Esophagus squamous epithelium (tissue), 5 donors: ENCODE measurements around the gene TSKU. TPM values are rescaled to one million over a fixed set of nuclear protein-coding genes. Genes with fewer than 3 reads are reported as not detected.
A peak's percentile ranks its signal among the peaks of the same experiment; 100 is the strongest.

Experiments
- DNase-seq: peaks from one replicate; lab custom pipeline; 2025; lab: John Stamatoyannopoulos, UW
- H3K27ac ChIP-seq, 4 donors: fragments of 200-600 bp; sonication (generic); one replicate each; pipeline ENCODE4 v1.5.1; 2016 to 2019; ENCODE audit warnings: mild to moderate bottlenecking in 1 of 4
- H3K27me3 ChIP-seq, 4 donors: fragments of 200-600 bp; sonication (generic); 1 replicate in 3 of 4; 2 replicates in 1 of 4; pipeline versions ENCODE4 v1.5.1 to v1.6.0; 2017 to 2021; ENCODE audit warnings: antibody characterized with exemption in 1 of 4
- H3K36me3 ChIP-seq, 3 donors: fragments of 200-600 bp; sonication (generic); one replicate each; pipeline ENCODE4 v1.5.1; 2016 to 2019
- H3K4me1 ChIP-seq, 3 donors: fragments of 200-600 bp; sonication (generic); one replicate each; pipeline ENCODE4 v1.5.1; 2017 to 2019
- H3K4me3 ChIP-seq, 4 donors: fragments of 200-600 bp; sonication (generic); 1 replicate in 3 of 4; 2 replicates in 1 of 4; pipeline ENCODE4 v1.5.1; 2016 to 2019; ENCODE audit warnings: mild to moderate bottlenecking in 2 of 4, moderate library complexity in 1 of 4
- H3K9me3 ChIP-seq, 3 donors: fragments of 200-600 bp; sonication (generic); one replicate each; pipeline ENCODE4 v1.5.1; 2016 to 2019
- POLR2A ChIP-seq, 4 donors: fragments of 450-650 bp; IDR thresholded peaks; one replicate each; pipeline ENCODE4 v1.6.1; 2017; ENCODE audit warnings: antibody characterized with exemption in 4 of 4, mild to moderate bottlenecking in 4 of 4, moderate library complexity in 3 of 4
- whole genome bisulfite sequencing, 2 donors: methylation state at CpG; one replicate each; pipeline ENCODE4 v1.1.5; 2018; 5-methylcytosine and 5-hydroxymethylcytosine counted together
- intact Hi-C: fragments of 100-400 bp; cut with DNase I; formaldehyde crosslinking; loops from one replicate; pipeline ENCODE4 v1.15.0; 2022
- total RNA-seq, 4 donors: library from RNA; depleted of rRNA; stranded (reverse); fragments of >200 nt; gene quantifications; one replicate each; pipeline ENCODE4 v1.1.0, GENCODE V29; 2016
- TF ChIP-seq, protein P1 (sequence below), 6 experiments: fragments of 450-650 bp in 4 of 6; fragments of 200-600 bp in 2 of 6; sonication (generic) in 2 of 6; IDR thresholded peaks; one replicate each; pipeline ENCODE4 v1.5.1; 2016 to 2019; ENCODE audit warnings: antibody characterized with exemption in 6 of 6, mild to moderate bottlenecking in 4 of 6, moderate library complexity in 4 of 6
- donor health status: DM: yes; HTN: yes; CAD: no.

TSKU gene
- total RNA-seq, 4 donors from 2014 or later, result 51.4 to 95.9 (median 88.4) TPM

DNA sequence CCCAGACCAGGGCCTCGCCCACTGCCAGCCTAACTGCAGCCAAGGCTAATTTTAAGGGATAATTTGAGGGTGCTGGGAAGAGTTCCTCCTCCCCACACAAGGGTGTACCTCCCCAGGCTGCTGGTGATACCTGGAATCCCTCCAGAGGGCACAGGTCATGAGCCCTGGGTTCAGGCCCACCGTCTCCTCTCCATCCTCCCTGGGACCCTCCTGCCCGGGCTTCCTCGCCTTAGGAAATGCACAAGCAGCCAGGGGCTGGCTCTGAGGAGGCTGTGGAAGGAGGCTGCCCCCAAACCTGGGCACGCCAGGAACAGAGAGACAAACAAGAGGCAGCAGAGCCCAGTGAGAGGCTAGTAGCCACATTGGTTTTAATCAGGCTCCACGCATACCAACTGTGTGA lies 16.6 kb upstream of the TSKU start:
- DNase-seq, result no peak
- Histone ChIP-seq H3K4me3 (no peak overlapping the region), H3K4me1 (peaks cover 80 to 93% (median 86%) of the 10 kb centered on the region in 3 donors), H3K27ac (peak overlapping the region; percentile 74 to 86 (median 84)), H3K9me3 (no peaks in the 10 kb centered on the region), H3K36me3 (no peaks in the 10 kb centered on the region), H3K27me3 (no peaks in the 10 kb centered on the region)
- intact Hi-C loops, result no loop called here
- TF ChIP-seq POLR2A (IDR thresholded peaks at IDR 0.05), result no peak
- TF ChIP-seq, protein P1, sequence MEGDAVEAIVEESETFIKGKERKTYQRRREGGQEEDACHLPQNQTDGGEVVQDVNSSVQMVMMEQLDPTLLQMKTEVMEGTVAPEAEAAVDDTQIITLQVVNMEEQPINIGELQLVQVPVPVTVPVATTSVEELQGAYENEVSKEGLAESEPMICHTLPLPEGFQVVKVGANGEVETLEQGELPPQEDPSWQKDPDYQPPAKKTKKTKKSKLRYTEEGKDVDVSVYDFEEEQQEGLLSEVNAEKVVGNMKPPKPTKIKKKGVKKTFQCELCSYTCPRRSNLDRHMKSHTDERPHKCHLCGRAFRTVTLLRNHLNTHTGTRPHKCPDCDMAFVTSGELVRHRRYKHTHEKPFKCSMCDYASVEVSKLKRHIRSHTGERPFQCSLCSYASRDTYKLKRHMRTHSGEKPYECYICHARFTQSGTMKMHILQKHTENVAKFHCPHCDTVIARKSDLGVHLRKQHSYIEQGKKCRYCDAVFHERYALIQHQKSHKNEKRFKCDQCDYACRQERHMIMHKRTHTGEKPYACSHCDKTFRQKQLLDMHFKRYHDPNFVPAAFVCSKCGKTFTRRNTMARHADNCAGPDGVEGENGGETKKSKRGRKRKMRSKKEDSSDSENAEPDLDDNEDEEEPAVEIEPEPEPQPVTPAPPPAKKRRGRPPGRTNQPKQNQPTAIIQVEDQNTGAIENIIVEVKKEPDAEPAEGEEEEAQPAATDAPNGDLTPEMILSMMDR (IDR thresholded peaks at IDR 0.05), result no peak
- 81 to 84% methylated on average over 6 of the region's 6 CpGs for WGBS, 2 donors

DNA sequence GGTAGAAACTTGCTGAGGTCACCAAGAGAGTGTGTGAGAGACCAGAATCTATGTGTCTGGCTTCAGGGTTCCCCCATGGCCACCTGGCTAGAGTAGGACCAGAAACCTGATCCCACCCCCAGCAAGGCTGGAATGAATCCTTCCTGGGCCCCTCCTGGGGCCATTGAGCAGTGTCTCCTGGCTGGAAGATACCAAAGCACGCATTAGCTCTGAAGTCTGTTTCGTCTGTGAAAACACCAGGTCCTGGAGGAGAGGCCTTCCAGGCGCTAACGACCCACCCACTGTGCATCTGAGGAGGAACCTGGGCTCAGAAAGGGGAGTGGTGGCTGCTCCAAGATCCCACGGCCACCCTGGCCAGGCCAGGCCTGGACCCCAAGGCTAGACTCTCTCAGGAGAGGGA lies 15.5 kb upstream of the TSKU start:
- intact Hi-C loops, result no loop called here
- TF ChIP-seq, protein P1 (IDR thresholded peaks at IDR 0.05), result no peak
- no peak for TF ChIP-seq POLR2A (IDR thresholded peaks at IDR 0.05)
- Histone ChIP-seq H3K9me3 (no peaks in the 10 kb centered on the region), H3K4me1 (peaks cover 80 to 100% (median 88%) of the 10 kb centered on the region in 3 donors), H3K27ac (peak overlapping the region; percentile 74 to 86 (median 84)), H3K27me3 (no peaks in the 10 kb centered on the region), H3K4me3 (peak overlapping the region in 2 of 4 donors; percentile 14 to 15), H3K36me3 (no peaks in the 10 kb centered on the region)
- 0 to 12% methylated on average over 1 to 3 of the region's 5 CpGs for WGBS, 2 donors
- DNase-seq, result no peak

DNA sequence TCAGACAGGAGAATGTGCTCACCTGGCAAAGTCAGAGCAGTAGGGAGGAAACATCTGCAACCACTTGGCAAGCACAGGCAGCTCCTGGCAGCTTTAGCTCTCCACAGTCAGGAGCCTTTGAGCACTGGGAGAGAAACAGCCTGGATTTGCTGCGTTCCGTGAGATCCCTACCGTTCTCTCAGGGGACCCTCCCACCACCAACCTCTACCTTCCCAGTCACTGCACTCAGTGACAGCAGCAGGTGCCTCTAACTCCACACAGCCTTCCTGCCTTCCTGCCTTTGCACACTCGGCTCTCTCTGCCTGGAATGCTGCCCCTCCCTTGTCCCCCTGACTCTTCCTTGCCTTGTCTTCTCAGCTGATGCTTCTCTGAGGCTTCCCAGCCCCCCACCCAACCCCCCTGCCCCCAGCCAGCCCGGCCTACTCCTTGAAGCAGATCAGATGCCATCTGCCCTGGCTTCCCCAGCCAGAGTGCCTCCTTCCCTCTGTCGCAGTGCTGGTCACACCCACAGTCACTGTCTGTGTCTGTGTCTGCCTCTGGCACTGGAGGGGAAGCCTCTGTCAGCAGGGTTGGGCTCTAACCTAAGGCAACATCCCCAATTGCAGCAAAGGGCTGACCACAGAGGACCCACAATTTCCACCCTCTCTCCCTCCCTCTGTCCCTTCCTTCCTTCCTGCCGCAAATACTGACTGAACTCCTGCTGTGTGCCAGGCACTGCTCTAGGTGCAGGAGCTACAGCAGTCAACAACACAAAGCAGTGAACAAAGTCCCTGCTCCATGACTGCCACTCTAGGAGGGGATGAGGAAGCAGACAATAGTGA lies 14.9 kb upstream of the TSKU start:
- no peak for DNase-seq
- 9 to 15% methylated on average over 5 to 6 of the region's 7 CpGs for WGBS, 2 donors

DNA sequence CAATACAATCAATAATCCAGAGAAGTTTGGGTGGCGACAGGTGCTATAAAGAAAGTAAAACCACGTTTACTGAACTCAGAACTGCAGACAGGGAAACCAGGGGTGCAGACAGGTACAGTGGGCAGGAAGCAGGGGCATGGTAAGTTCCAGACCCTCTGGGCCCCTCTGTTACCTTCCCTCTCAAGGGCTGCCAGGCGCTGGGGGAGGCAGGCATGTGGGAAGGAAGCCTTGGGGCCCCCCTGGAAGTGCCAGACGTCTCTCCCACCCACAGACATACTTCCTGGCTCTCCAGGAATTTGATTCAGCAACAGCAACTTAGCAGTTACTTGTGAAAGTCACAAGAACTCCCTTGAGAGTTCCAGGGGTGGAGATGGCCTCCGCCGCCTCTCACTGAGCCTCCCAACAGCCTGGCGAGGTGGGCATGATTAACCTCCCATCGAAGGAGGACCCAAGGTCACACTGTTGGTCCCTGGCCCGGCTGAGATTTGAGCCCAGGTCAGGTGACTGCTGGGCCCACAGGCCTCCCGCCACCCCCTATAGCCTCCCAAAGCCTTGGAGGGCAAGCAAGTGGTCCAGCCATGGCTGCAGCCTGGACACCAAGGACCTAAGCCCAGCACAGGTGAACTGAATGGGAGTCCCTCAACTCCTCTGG lies 14.1 kb upstream of the TSKU start:
- TF ChIP-seq, protein P1 (IDR thresholded peaks at IDR 0.05), result no peak
- Histone ChIP-seq H3K4me3 (peak overlapping the region in 2 of 4 donors; percentile 14 to 15), H3K4me1 (peaks cover 75 to 100% (median 87%) of the 10 kb centered on the region in 3 donors), H3K27me3 (no peaks in the 10 kb centered on the region), H3K9me3 (no peaks in the 10 kb centered on the region), H3K36me3 (no peaks in the 10 kb centered on the region), H3K27ac (peak overlapping the region; percentile 74 to 86 (median 84))
- no peak for DNase-seq
- WGBS, 2 donors, result 20 to 26% methylated on average over 4 of the region's 10 CpGs
- intact Hi-C loops, result no loop called here

More for the DNA sequence above, 14.9 kb upstream of the TSKU start:
- intact Hi-C loops, result no loop called here
- peak overlapping the region in 3 of 4 donors; percentile 8 to 15 (median 14) for H3K4me3 ChIP-seq
- H3K27ac ChIP-seq, result peak overlapping the region; percentile 74 to 86 (median 84)
- TF ChIP-seq POLR2A (IDR thresholded peaks at IDR 0.05), result peak in 1 of 4 donors; percentile 2
- TF ChIP-seq, protein P1 (IDR thresholded peaks at IDR 0.05), result no peak
- no peaks in the 10 kb centered on the region for H3K36me3 ChIP-seq
- no peaks in the 10 kb centered on the region for H3K27me3 ChIP-seq
- H3K9me3 ChIP-seq, result no peaks in the 10 kb centered on the region
- peaks cover 77 to 100% (median 87%) of the 10 kb centered on the region in 3 donors for H3K4me1 ChIP-seq
